ENCODE results near the gene MMP17. TPM values are rescaled to one million over a fixed set of nuclear protein-coding genes. Genes with fewer than 3 reads are reported as not detected.
"Not testable (repeated sequence)": the region's sequence is repeated elsewhere in the genome, so short reads cannot be mapped to it uniquely, and the experiment has no call there.

MMP17 gene
- total RNA-seq, 6 donors from 2014 or later = 3.1 to 7.1 (median 5.9) TPM

DNA sequence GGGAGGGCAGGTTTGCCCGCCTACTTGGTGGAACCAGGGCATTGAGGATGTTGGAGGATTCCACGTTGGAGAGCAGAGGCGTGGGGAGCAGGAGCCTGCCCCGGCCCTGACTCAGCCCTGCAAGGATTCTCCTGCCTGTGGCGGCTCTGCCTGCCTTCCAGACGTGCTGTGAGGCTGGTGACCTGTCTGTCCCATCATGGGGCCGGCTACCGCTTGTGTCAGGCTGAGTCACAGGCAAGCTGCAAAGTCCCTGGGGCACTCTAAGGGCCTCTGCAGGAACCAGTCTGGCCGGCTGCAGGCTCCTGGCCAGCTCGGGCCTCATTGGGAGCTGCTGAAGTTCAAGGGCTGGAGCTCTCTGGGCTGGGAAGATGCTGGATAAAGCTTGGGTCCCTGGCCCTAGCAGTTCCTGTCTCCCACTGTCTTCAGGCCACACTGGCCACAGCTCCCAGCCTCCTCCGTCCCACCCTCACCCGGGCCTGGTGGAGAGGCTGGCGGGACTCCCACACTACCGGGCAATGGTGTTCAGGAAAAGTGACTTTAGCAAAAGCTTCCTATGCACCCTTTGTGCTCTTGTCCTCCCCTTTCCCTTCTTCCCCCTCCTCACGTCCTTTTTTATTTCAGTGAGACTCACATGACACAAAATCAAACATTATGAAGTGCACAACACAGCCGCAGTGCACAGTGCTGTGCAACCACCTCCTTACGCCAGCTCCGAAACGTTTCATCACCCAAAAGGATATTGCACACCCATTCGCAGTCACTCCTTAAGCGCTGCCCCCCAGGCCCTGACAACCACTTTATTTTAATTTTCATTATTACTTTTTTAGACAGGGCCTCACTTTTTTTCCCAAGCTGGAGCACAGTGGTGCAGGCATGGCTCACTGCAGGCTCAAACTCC, 44.2 kb downstream of the MMP17 start:
- DNase-seq (peak; percentile 73 to 78), ATAC-seq (ENCODE audit: low FRiP score in 2 of 2) (peak; percentile 76 to 81)
- 48 to 50% methylated on average over 19 to 21 of the region's 21 CpGs for WGBS, 2 donors
- no peak overlapping the region for H3K4me3 ChIP-seq
- no peaks in the 10 kb centered on the region for H3K36me3 ChIP-seq
- H3K27ac ChIP-seq = peak overlapping the region in 2 of 4 donors; percentile 27 to 45
- no peaks in the 10 kb centered on the region for H3K4me1 ChIP-seq
- TF ChIP-seq POLR2A (IDR thresholded peaks at IDR 0.05) = no peak
- H3K27me3 ChIP-seq = no peaks in the 10 kb centered on the region
- no peaks in the 10 kb centered on the region for H3K9me3 ChIP-seq

DNA sequence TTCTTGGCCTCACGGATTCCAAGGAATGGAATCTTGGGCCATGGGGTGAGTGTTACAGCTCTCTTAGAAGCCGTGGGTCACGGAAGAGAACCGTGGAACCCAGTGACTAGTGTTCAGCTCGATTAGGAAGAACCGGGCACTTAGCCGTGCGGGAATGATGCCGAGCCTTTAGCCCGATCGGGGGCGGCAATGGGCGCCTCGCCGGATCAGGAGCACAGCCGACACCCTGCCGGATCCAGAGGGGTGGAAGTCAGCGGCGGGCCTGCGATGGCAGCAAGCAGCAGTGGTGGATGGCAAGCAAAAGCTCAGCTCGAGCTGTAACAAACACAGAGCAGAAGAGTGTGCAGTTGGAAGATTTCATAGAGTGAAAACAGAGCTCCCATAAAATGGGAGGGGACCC, 45.1 kb downstream of the MMP17 start:
- no peaks in the 10 kb centered on the region for H3K9me3 ChIP-seq
- 92 to 98% methylated on average over 14 to 21 of the region's 21 CpGs for WGBS, 2 donors
- no peaks in the 10 kb centered on the region for H3K36me3 ChIP-seq
- no peak overlapping the region for H3K4me3 ChIP-seq
- ATAC-seq (ENCODE audit: low FRiP score in 2 of 2) (no peak), DNase-seq (no peak)
- H3K27me3 ChIP-seq = no peaks in the 10 kb centered on the region
- peak overlapping the region in 1 of 4 donors; percentile 4 for H3K27ac ChIP-seq
- no peak for TF ChIP-seq POLR2AphosphoS5 (IDR thresholded peaks at IDR 0.05)
- TF ChIP-seq, protein P1, sequence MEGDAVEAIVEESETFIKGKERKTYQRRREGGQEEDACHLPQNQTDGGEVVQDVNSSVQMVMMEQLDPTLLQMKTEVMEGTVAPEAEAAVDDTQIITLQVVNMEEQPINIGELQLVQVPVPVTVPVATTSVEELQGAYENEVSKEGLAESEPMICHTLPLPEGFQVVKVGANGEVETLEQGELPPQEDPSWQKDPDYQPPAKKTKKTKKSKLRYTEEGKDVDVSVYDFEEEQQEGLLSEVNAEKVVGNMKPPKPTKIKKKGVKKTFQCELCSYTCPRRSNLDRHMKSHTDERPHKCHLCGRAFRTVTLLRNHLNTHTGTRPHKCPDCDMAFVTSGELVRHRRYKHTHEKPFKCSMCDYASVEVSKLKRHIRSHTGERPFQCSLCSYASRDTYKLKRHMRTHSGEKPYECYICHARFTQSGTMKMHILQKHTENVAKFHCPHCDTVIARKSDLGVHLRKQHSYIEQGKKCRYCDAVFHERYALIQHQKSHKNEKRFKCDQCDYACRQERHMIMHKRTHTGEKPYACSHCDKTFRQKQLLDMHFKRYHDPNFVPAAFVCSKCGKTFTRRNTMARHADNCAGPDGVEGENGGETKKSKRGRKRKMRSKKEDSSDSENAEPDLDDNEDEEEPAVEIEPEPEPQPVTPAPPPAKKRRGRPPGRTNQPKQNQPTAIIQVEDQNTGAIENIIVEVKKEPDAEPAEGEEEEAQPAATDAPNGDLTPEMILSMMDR (IDR thresholded peaks at IDR 0.05) = no peak
- TF ChIP-seq EP300 (IDR thresholded peaks at IDR 0.05) = no peak
- TF ChIP-seq POLR2A (IDR thresholded peaks at IDR 0.05) = no peak
- no peaks in the 10 kb centered on the region for H3K4me1 ChIP-seq

DNA sequence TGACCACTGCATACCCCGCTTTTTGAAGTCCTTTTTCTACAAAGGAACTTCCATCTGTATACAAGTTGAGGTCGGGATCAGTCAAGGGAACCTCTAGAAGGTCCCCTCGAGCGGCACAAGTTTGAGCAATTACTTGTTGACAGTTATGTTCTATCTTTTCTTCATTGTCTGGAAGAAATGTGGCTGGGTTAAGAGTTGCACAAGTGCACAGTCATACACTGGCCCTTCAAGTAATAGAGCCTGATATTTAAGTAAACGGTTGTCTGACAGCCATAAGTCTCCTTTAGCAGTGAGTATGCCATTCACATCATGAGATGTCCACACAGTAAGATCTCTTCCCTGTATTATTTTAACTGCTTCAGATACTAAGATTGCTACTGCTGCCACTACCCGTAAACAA, 46.8 kb downstream of the MMP17 start:
- H3K4me3 ChIP-seq; ATAC-seq (ENCODE audit: low FRiP score in 2 of 2); H3K4me1 ChIP-seq; H3K27ac ChIP-seq; H3K9me3 ChIP-seq; DNase-seq; H3K36me3 ChIP-seq; H3K27me3 ChIP-seq: not testable (repeated sequence)
- WGBS, 2 donors = 69 to 78% methylated on average over 6 of the region's 6 CpGs

DNA sequence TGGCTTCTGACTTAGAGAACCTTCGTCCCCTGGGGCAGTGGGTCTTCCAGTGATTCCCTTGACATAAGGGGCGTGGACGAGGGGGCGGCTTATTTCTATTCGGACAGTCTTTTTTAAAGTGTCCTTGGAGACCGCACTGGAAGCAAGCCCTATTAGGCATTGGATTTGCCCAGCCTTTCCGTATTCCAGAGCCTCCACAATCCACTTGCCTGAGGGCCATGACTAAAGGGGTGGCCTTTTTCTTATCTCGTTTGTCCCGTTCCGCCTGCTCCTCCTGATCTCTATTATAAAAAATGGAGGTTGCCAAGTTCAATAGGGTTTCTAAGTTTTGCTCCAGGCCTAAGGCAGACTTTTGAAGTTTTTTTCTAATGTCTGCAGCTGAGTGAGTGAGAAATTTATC, 49.0 kb downstream of the MMP17 start:
- H3K4me3 ChIP-seq; H3K9me3 ChIP-seq; H3K27me3 ChIP-seq; H3K4me1 ChIP-seq; DNase-seq; H3K36me3 ChIP-seq; ATAC-seq (ENCODE audit: low FRiP score in 2 of 2); H3K27ac ChIP-seq: not testable (repeated sequence)
- 83 to 88% methylated on average over 5 to 10 of the region's 10 CpGs for WGBS, 2 donors

DNA sequence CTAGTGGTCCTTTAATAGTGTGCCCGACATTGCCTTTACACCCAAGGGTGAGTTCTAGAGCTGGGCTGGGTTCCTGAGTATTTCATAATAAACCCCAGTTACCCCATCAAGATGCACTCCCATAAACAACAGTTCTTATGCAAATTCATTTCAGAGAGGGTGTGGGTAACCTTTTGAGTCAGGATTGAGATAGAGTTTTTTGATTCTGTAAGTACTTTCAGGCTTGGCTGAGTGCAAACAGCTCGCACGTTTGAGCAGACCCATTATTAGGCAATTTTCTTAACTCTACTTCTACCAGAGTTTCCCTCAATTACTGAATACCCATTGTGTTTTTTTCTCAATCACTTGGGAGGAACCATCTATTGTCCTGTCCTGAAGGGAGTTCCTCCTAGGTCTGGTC, 50.2 kb downstream of the MMP17 start:
- not testable (repeated sequence) for H3K4me3 ChIP-seq, H3K4me1 ChIP-seq
- 27 to 46% methylated on average over 3 of the region's 3 CpGs for WGBS, 2 donors

DNA sequence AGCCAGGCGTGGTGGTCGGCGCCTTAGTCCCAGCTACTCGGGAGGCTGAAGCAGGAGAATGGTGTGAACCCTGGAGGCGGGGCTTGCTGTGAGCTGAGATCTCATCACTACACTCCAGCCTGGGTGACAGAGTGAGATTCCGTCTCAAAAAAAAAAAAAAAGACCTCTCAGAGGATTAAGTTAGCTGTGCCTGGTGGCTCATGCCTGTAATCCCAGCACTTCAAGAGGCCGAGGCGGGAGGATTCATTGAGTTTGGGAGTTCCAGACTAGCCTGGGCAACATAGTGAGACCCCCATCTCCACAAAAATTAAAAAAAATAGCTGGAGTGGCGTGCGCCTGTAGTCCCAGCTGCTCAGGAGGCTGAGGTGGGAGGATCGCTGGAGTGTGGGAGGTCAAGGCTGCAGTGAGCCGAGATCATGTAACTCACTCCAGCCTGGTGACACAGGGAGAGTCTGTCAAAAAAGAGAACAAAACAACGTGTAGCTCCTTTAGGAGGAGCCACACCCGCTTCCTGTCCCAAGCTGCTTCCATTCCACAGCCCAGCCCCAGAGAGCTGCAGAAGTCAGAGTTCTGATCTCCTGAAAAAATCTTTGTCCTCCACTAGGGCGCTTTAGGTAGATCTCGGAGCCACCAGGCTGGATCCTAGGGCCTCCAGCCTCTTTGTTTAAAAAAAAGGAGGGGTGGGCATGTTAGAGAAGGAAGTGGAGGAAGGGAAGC, 54.8 kb downstream of the MMP17 start:
- no peak overlapping the region for H3K27ac ChIP-seq
- TF ChIP-seq, protein P1 (IDR thresholded peaks at IDR 0.05) = no peak
- TF ChIP-seq POLR2A (IDR thresholded peaks at IDR 0.05) (no peak), POLR2AphosphoS5 (IDR thresholded peaks at IDR 0.05) (no peak), EP300 (IDR thresholded peaks at IDR 0.05) (no peak)
- H3K9me3 ChIP-seq = peaks cover 0 to 6% (median 0%) of the 10 kb centered on the region in 4 donors
- no peak overlapping the region for H3K4me3 ChIP-seq
- H3K4me1 ChIP-seq = peaks cover 0 to 8% (median 3%) of the 10 kb centered on the region in 4 donors
- no peaks in the 10 kb centered on the region for H3K36me3 ChIP-seq
- WGBS, 2 donors = 72 to 81% methylated on average over 16 of the region's 16 CpGs
- no peaks in the 10 kb centered on the region for H3K27me3 ChIP-seq
- ATAC-seq (ENCODE audit: low FRiP score in 2 of 2) (peak; percentile 26 to 74), DNase-seq (peak in 1 of 2 donors; percentile 44)

More for the DNA sequence above, 50.2 kb downstream of the MMP17 start:
- H3K9me3 ChIP-seq; H3K27me3 ChIP-seq; H3K36me3 ChIP-seq; DNase-seq; ATAC-seq (ENCODE audit: low FRiP score in 2 of 2): not testable (repeated sequence)
- peak overlapping the region in 1 of 4 donors; percentile 44 for H3K27ac ChIP-seq
